Neural cell (in vitro differentiated cells): Measurements from ENCODE around the gene MYO7B. TPM values are rescaled to one million over a fixed set of nuclear protein-coding genes. Genes with fewer than 3 reads are reported as not detected.

ENCODE experiments used
- H2AFZ ChIP-seq: fragments of 200-600, 300-800 bp; sonication (generic), shearing (Covaris generic); 2 replicates; pipeline ENCODE4 v1.6.0; 2014; ENCODE audit warnings: low read depth, mild to moderate bottlenecking, antibody characterized with exemption, low read length, moderate library complexity
- H3F3A ChIP-seq: fragments of 200-600 bp; shearing (Covaris generic); 2 replicates; pipeline ENCODE4 v1.6.1; 2016; ENCODE audit warnings: mild to moderate bottlenecking, moderate library complexity, mixed read lengths, antibody characterized with exemption, low read length; ENCODE audit not compliant: insufficient read depth, poor library complexity, severe bottlenecking
- H3K27ac ChIP-seq: fragments of 200-600, 300-800 bp; sonication (generic), shearing (Covaris generic); 2 replicates; pipeline ENCODE4 v1.5.1; 2014; ENCODE audit warnings: mild to moderate bottlenecking, low read length, moderate library complexity
- H3K27me3 ChIP-seq: fragments of 300-800, 200-600 bp; sonication (generic), shearing (Covaris generic); 2 replicates; pipeline ENCODE4 v1.6.0; 2014; ENCODE audit warnings: mild to moderate bottlenecking, low read depth, low read length, moderate library complexity; ENCODE audit not compliant: insufficient read depth
- H3K36me3 ChIP-seq: fragments of 300-800, 200-600 bp; sonication (generic), shearing (Covaris generic); 2 replicates; pipeline ENCODE4 v1.5.1; 2014; ENCODE audit warnings: mild to moderate bottlenecking, antibody characterized with exemption, low read length, moderate library complexity; ENCODE audit not compliant: insufficient read depth
- H3K4me2 ChIP-seq: fragments of 300-800, 200-600 bp; sonication (generic), shearing (Covaris generic); 2 replicates; pipeline ENCODE4 v1.6.0; 2014; ENCODE audit warnings: mild to moderate bottlenecking, low read length
- H3K4me3 ChIP-seq: fragments of 300-800, 200-600 bp; sonication (generic), shearing (Covaris generic); 2 replicates; pipeline ENCODE4 v1.5.1; 2014; ENCODE audit warnings: mild to moderate bottlenecking, low read length, moderate library complexity
- H3K79me2 ChIP-seq: fragments of 200-600 bp; shearing (Covaris generic); replicated peaks from 2 replicates; pipeline ENCODE4 v1.6.0; 2014; ENCODE audit warnings: mild to moderate bottlenecking, low read length, moderate library complexity; ENCODE audit not compliant: insufficient read depth
- H3K9ac ChIP-seq: fragments of 300-800, 200-600 bp; sonication (generic), shearing (Covaris generic); 2 replicates; pipeline ENCODE4 v1.6.1; 2016; ENCODE audit warnings: mild to moderate bottlenecking, low read length, mixed read lengths
- H3K9me2 ChIP-seq: fragments of 200-600 bp; shearing (Covaris generic); 2 replicates; pipeline ENCODE4 v1.6.1; 2016; ENCODE audit warnings: mild to moderate bottlenecking, low read length, mixed read lengths; ENCODE audit not compliant: insufficient read depth
- H3K9me3 ChIP-seq: fragments of 200-600, 300-800 bp; sonication (generic), shearing (Covaris generic); 2 replicates; pipeline ENCODE4 v1.6.1; 2016; ENCODE audit warnings: mild to moderate bottlenecking, mixed run types, low read length, moderate library complexity, mixed read lengths
- H4K20me1 ChIP-seq: fragments of 200-600 bp; shearing (Covaris generic); 2 replicates; pipeline ENCODE4 v1.6.1; 2016; ENCODE audit warnings: mild to moderate bottlenecking, mixed run types; ENCODE audit not compliant: insufficient read depth
- CTCF ChIP-seq: fragments of 450-650 bp; IDR thresholded peaks from 2 replicates; pipeline ENCODE4 v1.5.1; 2014; ENCODE audit warnings: antibody characterized with exemption, mild to moderate bottlenecking, moderate library complexity; ENCODE audit not compliant: poor library complexity, severe bottlenecking
- EP300 ChIP-seq: fragments of 450-650 bp; conservative IDR thresholded peaks from 2 replicates; pipeline ENCODE4 v1.6.1; 2014; ENCODE audit warnings: antibody characterized with exemption, mild to moderate bottlenecking, moderate library complexity; ENCODE audit not compliant: poor library complexity, severe bottlenecking
- EZH2 ChIP-seq: fragments of 200-600, 300-800 bp; shearing (Covaris generic), sonication (generic); IDR thresholded peaks from 2 replicates; pipeline ENCODE4 v1.6.1; 2014; ENCODE audit warnings: antibody characterized with exemption, low read length, borderline replicate concordance, mild to moderate bottlenecking; ENCODE audit not compliant: insufficient read depth, poor library complexity, severe bottlenecking
- MXI1 ChIP-seq: fragments of 450-650 bp; conservative IDR thresholded peaks from 2 replicates; pipeline ENCODE4 v1.6.1; 2014; ENCODE audit warnings: antibody characterized with exemption, mild to moderate bottlenecking; ENCODE audit not compliant: poor library complexity, severe bottlenecking
- POLR2AphosphoS5 ChIP-seq: IDR thresholded peaks from 2 replicates; pipeline ENCODE4 v1.6.1; 2012
- RAD21 ChIP-seq: fragments of 450-650 bp; conservative IDR thresholded peaks from 2 replicates; pipeline ENCODE4 v1.6.1; 2014; ENCODE audit warnings: antibody characterized with exemption, mild to moderate bottlenecking, moderate library complexity
- REST ChIP-seq: IDR thresholded peaks from 2 replicates; pipeline ENCODE4 v1.6.1; 2012; ENCODE audit warnings: borderline replicate concordance
- SMC3 ChIP-seq: fragments of 450-650 bp; conservative IDR thresholded peaks from 2 replicates; pipeline ENCODE4 v1.6.1; 2014; ENCODE audit warnings: antibody characterized with exemption, mild to moderate bottlenecking, moderate library complexity; ENCODE audit not compliant: poor library complexity
- TAF1 ChIP-seq: IDR thresholded peaks from 2 replicates; pipeline ENCODE4 v1.6.1; 2012; ENCODE audit warnings: low read depth
- polyA plus RNA-seq: library from polyadenylated mRNA; depleted of rRNA; stranded (reverse); fragments of >200 nt; gene quantifications from 2 replicates; pipeline ENCODE4 v1.2.3, GENCODE V29; 2014

The MYO7B gene
- polyA plus RNA-seq, 1 donor from 2014 or later: 0.16 TPM

GRCh38 chr2:127615511-127616166 lies 80.2 kb downstream of the MYO7B start:
- Histone ChIP-seq H4K20me1 (no peaks in the 10 kb centered on the region), H3K9ac (no peak overlapping the region), H3K27ac (no peak overlapping the region), H3K9me3 (no peaks in the 10 kb centered on the region), H3K36me3 (no peaks in the 10 kb centered on the region), H3K9me2 (no peaks in the 10 kb centered on the region), H3K4me3 (no peak overlapping the region), H3K79me2 (no peaks in the 10 kb centered on the region), H3K27me3 (no peaks in the 10 kb centered on the region), H3F3A (no peaks in the 10 kb centered on the region), H3K4me2 (no peak overlapping the region), H2AFZ (no peak overlapping the region)
- TF ChIP-seq EP300 (no peak), POLR2AphosphoS5 (no peak), EZH2 (no peak), RAD21 (no peak), MXI1 (no peak), SMC3 (no peak), CTCF (no peak), TAF1 (no peak), REST (no peak)

- TF ChIP-seq REST (no peak), RAD21 (no peak)
- H3K9me2 ChIP-seq: no peaks in the 10 kb centered on the region
- H3K36me3 ChIP-seq: no peaks in the 10 kb centered on the region
- no peaks in the 10 kb centered on the region for H3F3A ChIP-seq
- no peaks in the 10 kb centered on the region for H3K9me3 ChIP-seq
- H3K27me3 ChIP-seq: no peaks in the 10 kb centered on the region
- H3K9ac ChIP-seq: no peak overlapping the region
- no peaks in the 10 kb centered on the region for H4K20me1 ChIP-seq
- no peaks in the 10 kb centered on the region for H3K79me2 ChIP-seq
- no peak overlapping the region for H3K4me3 ChIP-seq
- H3K4me2 ChIP-seq: no peak overlapping the region
- no peak overlapping the region for H2AFZ ChIP-seq
- H3K27ac ChIP-seq: no peak overlapping the region
Observed at GRCh38 chr2:127618551-127619202, 83.2 kb downstream of the MYO7B start.
